Endothelial cell (in vitro differentiated cells): ENCODE data around the gene PROZ. TPM values are rescaled to one million over a fixed set of nuclear protein-coding genes. Genes with fewer than 3 reads are reported as not detected.
"Not testable (repeated sequence)": the region's sequence is repeated elsewhere in the genome, so short reads cannot be mapped to it uniquely, and the experiment has no call there.

ENCODE experiments used
- DNase-seq: peaks from one replicate; pipeline ENCODE4 v3.0.0; 2021; ENCODE audit warnings: low spot score
- H3K27ac Mint-ChIP-seq: one replicate; pipeline ENCODE4 v1.8.0; 2021; ENCODE audit warnings: mixed read lengths, inconsistent platforms; ENCODE audit not compliant: unreplicated experiment
- H3K27me3 Mint-ChIP-seq: one replicate; pipeline ENCODE4 v1.8.0; 2021; ENCODE audit warnings: mild to moderate bottlenecking, moderate library complexity, mixed read lengths, inconsistent platforms; ENCODE audit not compliant: unreplicated experiment
- H3K36me3 Mint-ChIP-seq: one replicate; pipeline ENCODE4 v1.8.0; 2021; ENCODE audit warnings: mild to moderate bottlenecking, low read depth, mixed read lengths, inconsistent platforms; ENCODE audit not compliant: unreplicated experiment
- H3K4me1 Mint-ChIP-seq: one replicate; pipeline ENCODE4 v1.8.0; 2021; ENCODE audit warnings: mild to moderate bottlenecking, mixed read lengths, inconsistent platforms; ENCODE audit not compliant: unreplicated experiment
- H3K4me3 Mint-ChIP-seq: one replicate; pipeline ENCODE4 v1.8.0; 2021; ENCODE audit warnings: mild to moderate bottlenecking, mixed read lengths, inconsistent platforms; ENCODE audit not compliant: unreplicated experiment
- H3K9me3 Mint-ChIP-seq: one replicate; pipeline ENCODE4 v1.8.0; 2021; ENCODE audit warnings: mixed read lengths, inconsistent platforms; ENCODE audit not compliant: unreplicated experiment
- CTCF ChIP-seq: fragments of 200-600 bp; sonication (generic); IDR thresholded peaks from one replicate; pipeline ENCODE4 v1.5.0; 2021; ENCODE audit warnings: antibody characterized with exemption; ENCODE audit not compliant: unreplicated experiment
- long read RNA-seq: library from polyadenylated mRNA; unstranded; transcript quantifications from one replicate; pipeline ENCODE4 v2.0.0, GENCODE V29; 2020; ENCODE audit not compliant: unreplicated experiment
- total RNA-seq: library from RNA; stranded (reverse); fragmentation: NEBNext Ultra II Directional; extraction: Animal tissue kit (Norgen Biotek cat#: 25700); gene quantifications from one replicate; pipeline ENCODE4 v1.2.1, GENCODE V29; 2021; ENCODE audit not compliant: unreplicated experiment

Gene PROZ
- not detected for total RNA-seq
- long read RNA-seq: 0 reads

GRCh38 chr13:113157929-113158747 is at the start of gene PROZ:
PROZ (plus strand) TSS chr13:113158648; CDS start chr13:113158661, 13 bp downstream.
- Mint-ChIP-seq H3K9me3 (no peaks in the 10 kb centered on the region), H3K27ac (no peak within 1 kb of the TSS)
- TF ChIP-seq CTCF: no peak

GRCh38 chr13:113109151-113110047 is 49.0 kb upstream of the PROZ start:
- DNase-seq: no peak
- Mint-ChIP-seq H3K27ac (no peak overlapping the region), H3K4me3 (no peak overlapping the region), H3K36me3 (no peaks in the 10 kb centered on the region), H3K4me1 (no peaks in the 10 kb centered on the region), H3K27me3 (peaks cover 1% of the 10 kb centered on the region), H3K9me3 (no peaks in the 10 kb centered on the region)
- no peak for TF ChIP-seq CTCF

More at GRCh38 chr13:113157929-113158747, at the start of gene PROZ:
- Mint-ChIP-seq H3K4me3 (no peak within 1 kb of the TSS), H3K27me3 (peaks cover 8% of the 10 kb centered on the region), H3K4me1 (no peaks in the 10 kb centered on the region), H3K36me3 (no peaks in the 10 kb centered on the region)
- no peak for DNase-seq

- peaks cover 1% of the 10 kb centered on the region for H3K27me3 Mint-ChIP-seq
- TF ChIP-seq CTCF: no peak
- no peak overlapping the region for H3K27ac Mint-ChIP-seq
- H3K4me3 Mint-ChIP-seq: no peak overlapping the region
- no peaks in the 10 kb centered on the region for H3K36me3 Mint-ChIP-seq
- no peaks in the 10 kb centered on the region for H3K4me1 Mint-ChIP-seq
- H3K9me3 Mint-ChIP-seq: no peaks in the 10 kb centered on the region
- no peak for DNase-seq
These were observed 48.2 kb upstream of the PROZ start for GRCh38 chr13:113110048-113110851.

GRCh38 chr13:113110852-113111315 is 47.6 kb upstream of the PROZ start:
- no peak overlapping the region for H3K27ac Mint-ChIP-seq
- H3K36me3 Mint-ChIP-seq: no peaks in the 10 kb centered on the region
- no peaks in the 10 kb centered on the region for H3K9me3 Mint-ChIP-seq
- TF ChIP-seq CTCF: no peak
- DNase-seq: no peak
- H3K4me1 Mint-ChIP-seq: no peaks in the 10 kb centered on the region
- H3K4me3 Mint-ChIP-seq: no peak overlapping the region
- peaks cover 1% of the 10 kb centered on the region for H3K27me3 Mint-ChIP-seq

GRCh38 chr13:113111821-113112220 is 46.6 kb upstream of the PROZ start:
- H3K36me3 Mint-ChIP-seq, H3K4me3 Mint-ChIP-seq, H3K27ac Mint-ChIP-seq, H3K4me1 Mint-ChIP-seq, DNase-seq, H3K27me3 Mint-ChIP-seq, H3K9me3 Mint-ChIP-seq: not testable (repeated sequence)

- not testable (repeated sequence) for H3K27ac Mint-ChIP-seq, H3K27me3 Mint-ChIP-seq, DNase-seq, H3K9me3 Mint-ChIP-seq, H3K4me1 Mint-ChIP-seq, H3K4me3 Mint-ChIP-seq, H3K36me3 Mint-ChIP-seq
These were observed 46.0 kb upstream of the PROZ start for GRCh38 chr13:113112475-113112874.
